ENCODE data around the gene ANAPC4.

The ANAPC4 gene

GRCh38 chr4:25439918-25440477 is 62.9 kb downstream of the ANAPC4 start:
- DNase-seq, result peak; percentile 83

GRCh38 chr4:25440478-25441030 is 63.5 kb downstream of the ANAPC4 start:
- DNase-seq, result no peak

- peak; percentile 77 for DNase-seq
Measured at GRCh38 chr4:25441519-25442117, 64.6 kb downstream of the ANAPC4 start.

GRCh38 chr4:25442863-25443307 is 65.8 kb downstream of the ANAPC4 start:
- DNase-seq, result no peak

- DNase-seq, result no peak
Measured at GRCh38 chr4:25443851-25444250, 66.8 kb downstream of the ANAPC4 start.

GRCh38 chr4:25446611-25447010 is 69.5 kb downstream of the ANAPC4 start:
- DNase-seq, result peak; percentile 44

GRCh38 chr4:25448379-25449109 is 71.5 kb downstream of the ANAPC4 start:
- DNase-seq, result no peak

- DNase-seq, result no peak
Measured at GRCh38 chr4:25449270-25449669, 72.2 kb downstream of the ANAPC4 start.

GRCh38 chr4:25449688-25450087 is 72.6 kb downstream of the ANAPC4 start:
- no peak for DNase-seq

GRCh38 chr4:25450491-25450901 is 73.4 kb downstream of the ANAPC4 start:
- DNase-seq, result no peak

GRCh38 chr4:25451676-25452075 is 74.6 kb downstream of the ANAPC4 start:
- DNase-seq, result no peak

- no peak for DNase-seq
Measured at GRCh38 chr4:25452081-25452480, 75.0 kb downstream of the ANAPC4 start.

GRCh38 chr4:25454476-25454875 is 77.4 kb downstream of the ANAPC4 start:
- DNase-seq, result no peak

GRCh38 chr4:25457053-25457715 is 80.1 kb downstream of the ANAPC4 start:
- DNase-seq, result no peak

- no peak for DNase-seq
Measured at GRCh38 chr4:25466966-25467697, 90.1 kb downstream of the ANAPC4 start.

GRCh38 chr4:25467843-25468242 is 90.8 kb downstream of the ANAPC4 start:
- no peak for DNase-seq
